ENCODE measurements around the gene GCHFR.

Gene GCHFR

GRCh38 chr15:40737048-40737447 is 26.8 kb upstream of the GCHFR start:
- no peaks in the 10 kb centered on the region for H3K27me3 ChIP-seq (replicated peaks; ENCODE audit: insufficient read depth, low read length)
- no peak overlapping the region for H3K9ac ChIP-seq (ENCODE audit: low read length)
- peaks cover 5% of the 10 kb centered on the region; the same call in 1 of the 2 replicates for H3F3A ChIP-seq (ENCODE audit: insufficient read depth, low read length)
- H2AFZ ChIP-seq (ENCODE audit: low read length) = no peak overlapping the region
- 0 out of 2 replicates have a peak, but pooled peaks cover 2% of the 10 kb centered on the region for H3K36me3 ChIP-seq (replicated peaks; ENCODE audit: insufficient read depth, low read length)
- H3K9me2 ChIP-seq (replicated peaks; ENCODE audit: insufficient read depth, low read length) = no peaks in the 10 kb centered on the region
- no peaks in the 10 kb centered on the region; the same call in 1 of the 2 replicates for H3K79me2 ChIP-seq (ENCODE audit: low read length)
- no peak overlapping the region for H3K4me2 ChIP-seq (ENCODE audit: low read depth, low read length)
- no peak for TF ChIP-seq EZH2phosphoT487 (IDR thresholded peaks at IDR 0.05; ENCODE audit: low read length)
- no peak for TF ChIP-seq CTCF (IDR thresholded peaks at IDR 0.05; ENCODE audit: low read length)
- no peak for TF ChIP-seq EZH2 (optimal IDR thresholded peaks at IDR 0.05; ENCODE audit: low read depth, low read length)
- peaks cover 4% of the 10 kb centered on the region; the same call in 1 of the 2 replicates for H3K4me1 ChIP-seq (ENCODE audit: low read length)
- no peaks in the 10 kb centered on the region for H4K20me1 ChIP-seq (ENCODE audit: insufficient read depth, low read length)
- no peak overlapping the region for H3K27ac ChIP-seq (ENCODE audit: low read length)
- H3K4me3 ChIP-seq (ENCODE audit: low read length) = no peak overlapping the region
- H3K9me3 ChIP-seq (replicated peaks; ENCODE audit: insufficient read depth, low read length) = no peaks in the 10 kb centered on the region
- no peak for DNase-seq

GRCh38 chr15:40739047-40739446 is 24.8 kb upstream of the GCHFR start:
- Histone ChIP-seq H3K4me3 (ENCODE audit: low read length) (no peak overlapping the region), H3K27me3 (replicated peaks; ENCODE audit: insufficient read depth, low read length) (no peaks in the 10 kb centered on the region), H3K4me1 (ENCODE audit: low read length) (peaks cover 15% of the 10 kb centered on the region), H3K36me3 (replicated peaks; ENCODE audit: insufficient read depth, low read length) (0 out of 2 replicates have a peak, but pooled peaks cover 2% of the 10 kb centered on the region), H4K20me1 (ENCODE audit: insufficient read depth, low read length) (no peaks in the 10 kb centered on the region), H2AFZ (ENCODE audit: low read length) (no peak overlapping the region), H3K4me2 (ENCODE audit: low read depth, low read length) (no peak overlapping the region), H3K9me2 (replicated peaks; ENCODE audit: insufficient read depth, low read length) (no peaks in the 10 kb centered on the region), H3F3A (ENCODE audit: insufficient read depth, low read length) (peaks cover 19% of the 10 kb centered on the region), H3K9ac (ENCODE audit: low read length) (no peak overlapping the region), H3K9me3 (replicated peaks; ENCODE audit: insufficient read depth, low read length) (no peaks in the 10 kb centered on the region), H3K27ac (ENCODE audit: low read length) (no peak overlapping the region), H3K79me2 (ENCODE audit: low read length) (peaks cover 5% of the 10 kb centered on the region; the same call in 1 of the 2 replicates)
- TF ChIP-seq EZH2 (optimal IDR thresholded peaks at IDR 0.05; ENCODE audit: low read depth, low read length) (no peak), CTCF (IDR thresholded peaks at IDR 0.05; ENCODE audit: low read length) (no peak), EZH2phosphoT487 (IDR thresholded peaks at IDR 0.05; ENCODE audit: low read length) (no peak)
- DNase-seq = no peak

GRCh38 chr15:40739854-40740253 is 24.0 kb upstream of the GCHFR start:
- Histone ChIP-seq H3K4me2 (ENCODE audit: low read depth, low read length) (no peak overlapping the region), H3K9me2 (replicated peaks; ENCODE audit: insufficient read depth, low read length) (no peaks in the 10 kb centered on the region), H3K4me1 (ENCODE audit: low read length) (peaks cover 23% of the 10 kb centered on the region), H2AFZ (ENCODE audit: low read length) (no peak overlapping the region), H3K27me3 (replicated peaks; ENCODE audit: insufficient read depth, low read length) (no peaks in the 10 kb centered on the region), H3K9me3 (replicated peaks; ENCODE audit: insufficient read depth, low read length) (no peaks in the 10 kb centered on the region), H3K79me2 (ENCODE audit: low read length) (peaks cover 8% of the 10 kb centered on the region; the same call in 1 of the 2 replicates), H3K27ac (ENCODE audit: low read length) (no peak overlapping the region), H3K9ac (ENCODE audit: low read length) (no peak overlapping the region), H4K20me1 (ENCODE audit: insufficient read depth, low read length) (no peaks in the 10 kb centered on the region), H3K36me3 (replicated peaks; ENCODE audit: insufficient read depth, low read length) (0 out of 2 replicates have a peak, but pooled peaks cover 2% of the 10 kb centered on the region), H3F3A (ENCODE audit: insufficient read depth, low read length) (peaks cover 27% of the 10 kb centered on the region), H3K4me3 (ENCODE audit: low read length) (no peak overlapping the region)
- TF ChIP-seq EZH2phosphoT487 (IDR thresholded peaks at IDR 0.05; ENCODE audit: low read length) = no peak
- no peak for TF ChIP-seq EZH2 (optimal IDR thresholded peaks at IDR 0.05; ENCODE audit: low read depth, low read length)
- TF ChIP-seq CTCF (IDR thresholded peaks at IDR 0.05; ENCODE audit: low read length) = no peak
- no peak for DNase-seq

All from MM.1S (cell line).